ENCODE results near the gene NTPCR.
"Not testable (repeated sequence)": the region's sequence is repeated elsewhere in the genome, so short reads cannot be mapped to it uniquely, and the experiment has no call there.

Gene NTPCR

GRCh38 chr1:232950197-232951176 is at the start of gene NTPCR:
TSS of gene NTPCR (plus strand) at chr1:232950611. CDS start at chr1:232950711, 100 bp downstream.
- peak; percentile 91 to 97 for DNase-seq (ENCODE audit: low read depth in 2 of 2)

GRCh38 chr1:232900818-232901217 is 49.6 kb upstream of the NTPCR start:
- no peak for DNase-seq (ENCODE audit: low read depth in 2 of 2)

GRCh38 chr1:232901255-232901654 is 49.2 kb upstream of the NTPCR start:
- DNase-seq (ENCODE audit: low read depth in 2 of 2): no peak

GRCh38 chr1:232902774-232903350 is 47.5 kb upstream of the NTPCR start:
- DNase-seq (ENCODE audit: low read depth in 2 of 2): no peak

- DNase-seq (ENCODE audit: low read depth in 2 of 2): no peak
These were observed 46.3 kb upstream of the NTPCR start for GRCh38 chr1:232904131-232904530.

- no peak for DNase-seq (ENCODE audit: low read depth in 2 of 2)
These were observed 45.8 kb upstream of the NTPCR start for GRCh38 chr1:232904566-232904965.

- DNase-seq (ENCODE audit: low read depth in 2 of 2): no peak
These were observed 44.9 kb upstream of the NTPCR start for GRCh38 chr1:232905331-232906034.

- no peak for DNase-seq (ENCODE audit: low read depth in 2 of 2)
These were observed 44.0 kb upstream of the NTPCR start for GRCh38 chr1:232906441-232906840.

- no peak for DNase-seq (ENCODE audit: low read depth in 2 of 2)
These were observed 41.6 kb upstream of the NTPCR start for GRCh38 chr1:232908831-232909230.

- no peak for DNase-seq (ENCODE audit: low read depth in 2 of 2)
These were observed 40.7 kb upstream of the NTPCR start for GRCh38 chr1:232909752-232910151.

GRCh38 chr1:232911027-232911599 is 39.3 kb upstream of the NTPCR start:
- DNase-seq (ENCODE audit: low read depth in 2 of 2): no peak

- DNase-seq (ENCODE audit: low read depth in 2 of 2): no peak
These were observed 37.4 kb upstream of the NTPCR start for GRCh38 chr1:232912845-232913580.

- not testable (repeated sequence) for DNase-seq (ENCODE audit: low read depth in 2 of 2)
These were observed 36.1 kb upstream of the NTPCR start for GRCh38 chr1:232914271-232914670.

- no peak for DNase-seq (ENCODE audit: low read depth in 2 of 2)
These were observed 35.2 kb upstream of the NTPCR start for GRCh38 chr1:232915212-232915611.

- no peak for DNase-seq (ENCODE audit: low read depth in 2 of 2)
These were observed 33.4 kb upstream of the NTPCR start for GRCh38 chr1:232917053-232917452.

GRCh38 chr1:232921381-232921780 is 29.0 kb upstream of the NTPCR start:
- no peak for DNase-seq (ENCODE audit: low read depth in 2 of 2)

GRCh38 chr1:232922485-232922884 is 27.9 kb upstream of the NTPCR start:
- DNase-seq (ENCODE audit: low read depth in 2 of 2): no peak

- no peak for DNase-seq (ENCODE audit: low read depth in 2 of 2)
These were observed 26.5 kb upstream of the NTPCR start for GRCh38 chr1:232923739-232924386.

- DNase-seq (ENCODE audit: low read depth in 2 of 2): no peak
These were observed 25.5 kb upstream of the NTPCR start for GRCh38 chr1:232924874-232925273.

- DNase-seq (ENCODE audit: low read depth in 2 of 2): no peak
These were observed 24.8 kb upstream of the NTPCR start for GRCh38 chr1:232925421-232926220.
